Measurements from ENCODE around the gene ACAD10.

GRCh38 chr12:111638556-111638955, 47.3 kb upstream of the ACAD10 start:
- TF ChIP-seq POLR2A (IDR thresholded peaks at IDR 0.05) = no peak
- TF ChIP-seq CTCF (IDR thresholded peaks at IDR 0.05) = no peak

Measured in esophagus squamous epithelium (tissue), 4 donors.